Measurements from ENCODE around the gene ANKS4B. TPM values are rescaled to one million over a fixed set of nuclear protein-coding genes. Genes with fewer than 3 reads are reported as not detected.
"Not testable (repeated sequence)": the region's sequence is repeated elsewhere in the genome, so short reads cannot be mapped to it uniquely, and the experiment has no call there.

ANKS4B gene
- total RNA-seq, 1 donor = not detected

GRCh38 chr16:21239646-21240045 lies 6.1 kb downstream of the ANKS4B start:
- no peak for TF ChIP-seq CTCF (IDR thresholded peaks at IDR 0.05; ENCODE audit: insufficient read depth, low read depth, low read length)
- no peak overlapping the region for H3K4me3 ChIP-seq (ENCODE audit: low read depth, low read length)
- no peak for DNase-seq (ENCODE audit: low read depth)

- no peak for DNase-seq (ENCODE audit: low read depth)
- no peak for TF ChIP-seq CTCF (IDR thresholded peaks at IDR 0.05; ENCODE audit: insufficient read depth, low read depth, low read length)
- no peak overlapping the region for H3K4me3 ChIP-seq (ENCODE audit: low read depth, low read length)
These were observed 9.3 kb downstream of the ANKS4B start for GRCh38 chr16:21242756-21243155.

- H3K4me3 ChIP-seq (ENCODE audit: low read depth, low read length) = no peak overlapping the region
- no peak for DNase-seq (ENCODE audit: low read depth)
- no peak for TF ChIP-seq CTCF (IDR thresholded peaks at IDR 0.05; ENCODE audit: insufficient read depth, low read depth, low read length)
These were observed 11.2 kb downstream of the ANKS4B start for GRCh38 chr16:21244518-21245215.

GRCh38 chr16:21248179-21248578 lies 14.7 kb downstream of the ANKS4B start:
- H3K4me3 ChIP-seq (ENCODE audit: low read depth, low read length); DNase-seq (ENCODE audit: low read depth): not testable (repeated sequence)

GRCh38 chr16:21250072-21250923 lies 16.8 kb downstream of the ANKS4B start:
- no peak for TF ChIP-seq CTCF (IDR thresholded peaks at IDR 0.05; ENCODE audit: insufficient read depth, low read depth, low read length)
- no peak overlapping the region for H3K4me3 ChIP-seq (ENCODE audit: low read depth, low read length)
- DNase-seq (ENCODE audit: low read depth) = no peak

- TF ChIP-seq CTCF (IDR thresholded peaks at IDR 0.05; ENCODE audit: insufficient read depth, low read depth, low read length) = no peak
- DNase-seq (ENCODE audit: low read depth) = no peak
- no peak overlapping the region for H3K4me3 ChIP-seq (ENCODE audit: low read depth, low read length)
These were observed 20.0 kb downstream of the ANKS4B start for GRCh38 chr16:21253470-21253869.

GRCh38 chr16:21256636-21257035 lies 23.1 kb downstream of the ANKS4B start:
- no peak for DNase-seq (ENCODE audit: low read depth)
- no peak overlapping the region for H3K4me3 ChIP-seq (ENCODE audit: low read depth, low read length)
- no peak for TF ChIP-seq CTCF (IDR thresholded peaks at IDR 0.05; ENCODE audit: insufficient read depth, low read depth, low read length)
